ENCODE results near the gene COL6A1.

The COL6A1 gene

GRCh38 chr21:45981151-45982091 lies at the start of gene COL6A1:
TSS of gene COL6A1 (plus strand) at chr21:45981770. CDS start at chr21:45981851, 81 bp downstream.
- peak; percentile 83 for DNase-seq

DNA sequence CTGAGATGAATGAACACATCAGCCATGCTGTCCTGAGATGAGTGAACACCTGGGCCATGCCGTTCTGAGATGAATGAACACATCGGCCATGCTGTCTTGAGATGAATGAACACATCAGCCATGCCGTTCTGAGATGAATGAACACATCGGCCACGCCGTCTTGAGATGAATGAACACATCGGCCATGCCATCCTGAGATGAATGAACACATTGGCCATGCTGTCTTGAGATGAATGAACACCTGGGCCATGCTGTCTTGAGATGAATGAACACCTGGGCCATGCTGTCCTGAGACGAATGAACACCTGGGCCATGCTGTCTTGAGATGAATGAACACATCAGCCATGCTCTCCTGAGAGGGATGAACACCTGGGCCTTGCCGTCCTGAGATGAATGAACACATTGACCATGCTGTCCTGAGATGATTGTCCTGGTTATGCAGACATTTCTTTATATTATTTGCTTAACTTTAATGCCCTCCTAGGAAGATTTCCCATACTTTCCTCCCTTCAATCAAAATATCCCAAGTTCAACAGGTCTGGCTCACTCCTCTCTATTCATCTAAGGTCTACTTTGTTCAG lies 48.6 kb upstream of the COL6A1 start:
- no peak for DNase-seq

DNA sequence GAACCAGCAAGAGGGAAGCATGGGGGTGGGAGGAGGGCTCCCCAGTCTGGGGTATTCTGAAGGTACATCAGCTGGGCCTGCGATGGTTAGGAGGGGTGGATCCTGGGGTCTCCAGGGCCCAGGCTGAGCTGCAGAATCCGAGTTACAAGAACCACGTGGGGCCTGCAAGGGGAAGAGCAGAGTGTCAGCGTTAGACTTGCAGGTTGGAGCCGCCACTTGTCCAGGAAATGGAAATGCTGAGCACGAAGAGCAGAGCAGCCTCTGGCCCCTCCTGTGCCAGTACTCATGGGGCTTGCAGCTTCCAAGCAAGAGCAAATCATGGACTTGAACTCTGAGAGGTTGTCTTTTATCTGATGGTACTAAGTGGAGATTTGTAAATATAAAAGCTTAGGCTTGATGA lies 47.5 kb upstream of the COL6A1 start:
- DNase-seq: no peak

DNA sequence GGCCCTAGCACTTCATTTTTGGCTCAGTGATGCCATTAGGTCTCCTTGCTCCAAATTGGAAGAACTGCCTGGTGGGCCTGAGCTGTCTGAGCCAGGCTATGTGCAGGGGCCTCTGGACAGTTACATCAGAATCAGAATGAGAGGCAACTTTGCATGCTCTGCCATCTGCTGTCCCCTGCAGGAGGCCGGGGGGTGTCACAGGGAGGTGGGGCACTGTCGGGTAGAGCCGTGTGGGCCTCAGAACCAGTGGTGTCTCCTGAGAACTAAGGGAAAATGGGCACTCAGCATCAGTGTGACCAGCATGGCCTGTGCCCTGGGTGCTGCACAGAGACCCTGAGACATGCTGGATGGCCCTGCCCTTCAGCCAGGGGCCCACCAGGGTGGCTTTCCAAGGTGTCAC lies 47.0 kb upstream of the COL6A1 start:
- no peak for DNase-seq

DNA sequence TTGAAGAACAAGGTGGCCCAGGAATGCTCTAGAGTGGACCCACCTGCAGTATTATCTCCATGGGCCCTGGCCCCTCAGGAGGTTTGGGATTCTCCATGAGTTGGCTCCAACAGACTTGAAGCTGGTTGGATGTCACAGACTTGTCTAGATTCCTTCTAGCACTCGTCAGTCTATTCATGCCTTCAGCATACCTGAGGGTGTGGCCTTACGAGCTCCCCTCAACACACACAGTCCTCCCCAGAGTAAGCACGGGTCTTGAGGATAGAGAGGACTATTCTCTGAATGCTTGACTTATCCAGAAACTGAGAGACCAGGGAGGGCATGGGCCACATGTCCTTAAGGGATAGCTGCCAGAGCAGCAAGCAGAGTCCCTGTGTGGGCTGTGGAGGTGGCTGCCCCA lies 45.9 kb upstream of the COL6A1 start:
- DNase-seq: no peak

DNA sequence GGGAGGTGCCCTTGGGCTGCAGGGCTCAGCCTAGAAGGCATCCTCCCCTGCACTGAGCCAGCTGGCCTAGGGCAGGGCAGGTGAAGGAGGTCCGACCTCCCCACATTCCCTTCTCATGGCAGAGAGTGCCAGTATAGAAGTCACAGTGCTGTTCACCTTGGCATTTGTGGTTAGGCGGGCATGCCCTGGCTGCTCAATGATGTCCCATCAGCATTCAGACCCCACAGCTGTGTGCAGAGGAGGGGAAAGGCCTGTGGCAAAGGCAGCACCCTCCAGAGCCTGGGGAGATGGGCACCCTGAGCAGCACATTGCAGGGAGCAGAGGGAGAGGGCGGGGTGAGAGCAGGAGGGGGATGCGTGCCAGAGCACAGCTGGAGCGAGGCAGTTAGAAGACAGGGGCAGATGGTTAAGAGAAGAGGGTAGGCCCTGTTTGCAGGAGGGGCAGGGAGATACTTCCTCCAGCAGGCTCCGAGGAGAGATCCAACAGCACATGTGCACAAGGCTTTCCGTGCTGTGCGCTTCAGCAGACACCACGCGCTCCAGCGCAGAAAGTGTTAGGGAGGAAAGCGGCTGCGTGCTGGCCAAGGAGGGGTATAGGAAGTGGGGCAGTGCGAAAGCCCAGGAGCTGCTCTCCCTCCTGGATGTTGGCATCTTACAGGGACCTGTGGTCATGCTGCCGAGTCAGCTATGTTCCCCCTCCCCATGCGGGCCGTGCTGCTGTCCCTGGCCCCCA lies 43.7 kb upstream of the COL6A1 start:
- DNase-seq: no peak

DNA sequence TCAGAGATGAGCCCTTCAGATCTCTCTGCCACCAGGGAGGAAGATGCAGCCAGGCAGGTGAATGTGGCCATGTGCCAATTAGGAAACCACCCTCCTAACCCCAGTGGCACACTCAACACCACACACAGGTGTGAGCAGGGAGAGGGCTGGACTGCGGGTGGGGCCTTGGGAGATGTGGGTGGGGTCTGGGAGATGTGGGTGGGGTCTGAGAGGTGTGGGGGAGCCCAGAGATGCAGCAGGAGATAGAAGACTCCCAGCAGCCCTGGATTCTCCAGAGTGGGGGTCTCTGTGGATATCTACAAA lies 43.2 kb upstream of the COL6A1 start:
- DNase-seq: no peak

GRCh38 chr21:45938811-45939520 lies 42.6 kb upstream of the COL6A1 start:
- no peak for DNase-seq

- no peak for DNase-seq
These were observed 42.0 kb upstream of the COL6A1 start for GRCh38 chr21:45939521-45940045.

GRCh38 chr21:45940091-45940490 lies 41.5 kb upstream of the COL6A1 start:
- DNase-seq: no peak

GRCh38 chr21:45940621-45941337 lies 40.8 kb upstream of the COL6A1 start:
- DNase-seq: no peak

DNA sequence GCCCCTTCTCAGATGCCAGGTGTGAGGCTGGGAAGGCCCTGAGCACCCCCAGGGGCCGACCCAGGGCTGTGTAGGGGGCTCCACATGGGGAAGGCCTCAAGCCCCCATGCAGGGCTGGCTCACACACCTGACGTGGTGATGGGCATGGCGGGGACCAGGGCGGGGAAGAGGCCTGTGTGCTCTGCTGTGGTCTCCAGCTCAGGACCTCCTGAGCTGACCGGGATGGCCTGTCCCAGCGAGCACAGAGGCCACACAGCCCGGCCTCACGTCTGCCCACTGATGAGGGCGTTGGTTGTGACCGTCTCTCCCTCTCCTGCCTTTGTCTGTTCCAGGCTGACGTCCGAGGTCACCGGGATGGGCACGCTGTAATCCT lies 40.2 kb upstream of the COL6A1 start:
- DNase-seq: no peak

DNA sequence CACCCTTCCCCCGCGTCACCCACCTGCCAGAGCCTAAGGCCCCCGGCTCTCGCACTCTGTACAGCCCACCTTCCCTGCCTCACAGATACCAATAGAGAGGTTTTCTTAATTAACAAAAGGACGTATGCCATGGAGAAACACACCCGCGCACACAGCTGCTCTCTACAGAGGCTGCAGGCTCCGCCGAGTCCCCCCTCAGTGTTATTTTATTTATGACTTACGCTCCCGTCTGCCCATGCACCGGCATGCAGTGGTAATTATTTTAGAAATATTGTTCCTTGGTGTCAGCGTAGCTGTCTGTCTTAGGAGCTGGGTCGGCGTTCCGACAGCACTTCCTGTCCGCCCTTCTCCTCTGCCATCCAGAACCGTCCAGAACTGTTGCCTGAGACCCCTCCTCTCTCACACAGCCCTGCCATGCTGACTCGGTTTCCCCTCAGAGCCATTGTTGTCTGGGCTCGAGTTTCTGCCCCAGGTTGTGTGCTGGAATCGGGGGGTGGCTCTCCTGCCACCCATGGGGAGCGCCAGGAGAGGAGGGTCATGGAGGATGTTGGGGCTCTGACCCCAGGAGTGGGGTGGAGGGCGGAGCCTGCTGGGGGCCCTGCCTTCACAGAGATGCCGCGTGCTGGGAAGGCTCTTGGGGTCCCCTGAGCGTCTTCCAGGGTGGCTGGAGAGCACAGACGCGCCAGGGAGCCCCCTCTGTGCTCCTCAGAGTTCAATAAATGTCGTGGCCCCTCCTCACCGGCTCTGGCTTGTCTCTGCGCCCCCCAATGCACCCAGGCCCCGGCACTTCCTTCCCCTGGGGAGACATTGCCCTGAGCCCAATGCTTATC lies 39.6 kb upstream of the COL6A1 start:
- no peak for DNase-seq

DNA sequence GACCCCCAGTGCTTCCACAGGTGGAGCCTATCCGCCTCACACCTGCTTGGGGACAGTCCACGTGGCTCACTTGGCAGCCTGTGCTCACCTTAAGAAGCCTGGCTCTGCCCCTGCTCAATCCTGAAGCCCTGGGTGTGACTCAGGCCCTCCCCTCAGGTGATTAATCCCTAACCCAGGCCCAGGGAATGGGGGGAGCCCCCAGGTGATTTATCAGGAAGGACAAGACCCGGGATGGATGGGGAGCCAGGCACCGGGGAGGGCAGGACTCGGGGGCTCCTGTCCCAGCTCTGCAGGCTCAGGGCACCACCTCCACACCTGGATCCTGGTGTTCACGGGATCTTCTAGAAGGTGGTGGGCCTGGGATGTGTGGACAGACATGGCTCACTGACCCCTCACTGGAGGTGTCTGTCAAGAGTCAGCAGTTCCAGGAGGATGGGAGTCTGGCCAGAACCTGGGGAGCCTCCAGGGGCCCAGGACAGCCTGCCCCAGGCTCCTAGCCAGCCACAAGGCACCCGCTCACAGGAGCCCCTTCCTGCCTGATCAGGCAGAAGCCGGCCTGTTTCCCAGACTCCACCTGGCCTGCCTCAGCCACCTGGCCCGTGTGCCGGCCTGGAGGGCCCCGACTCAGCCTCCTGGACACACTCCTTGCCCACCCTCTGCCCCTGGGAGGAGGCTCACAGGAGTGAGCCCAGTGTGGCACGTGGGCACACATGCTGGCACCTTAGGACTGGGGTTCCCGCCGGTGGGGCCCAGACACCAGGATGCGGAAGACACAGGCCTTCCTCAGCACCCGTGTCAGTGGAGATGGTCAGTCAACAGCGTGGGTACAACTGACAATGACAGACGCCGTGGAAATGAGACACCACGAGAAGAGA lies 38.6 kb upstream of the COL6A1 start:
- DNase-seq: no peak

GRCh38 chr21:45943630-45944540 lies 37.7 kb upstream of the COL6A1 start:
- DNase-seq: no peak

DNA sequence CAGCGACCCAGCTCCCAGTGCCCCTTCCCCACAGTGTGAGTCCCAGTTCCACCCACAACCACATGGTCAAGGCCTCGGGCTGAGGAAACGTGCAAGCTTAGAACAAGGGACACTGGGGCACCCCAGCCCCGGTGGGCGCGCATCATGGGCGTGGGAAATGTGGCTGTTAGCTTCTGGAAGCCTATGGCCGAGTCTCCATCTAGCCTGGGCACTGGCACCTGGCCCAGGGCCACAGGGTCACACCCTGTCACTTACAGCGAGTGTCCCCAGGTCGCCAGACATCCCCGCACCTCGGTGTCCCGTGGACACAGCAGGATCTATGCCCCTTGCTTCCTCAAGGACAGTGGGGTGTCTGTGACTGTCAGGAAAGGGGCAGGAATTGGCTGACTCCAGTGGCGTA lies 37.0 kb upstream of the COL6A1 start:
- no peak for DNase-seq

- no peak for DNase-seq
These were observed 36.3 kb upstream of the COL6A1 start for GRCh38 chr21:45945066-45945867.

GRCh38 chr21:45945868-45946210 lies 35.7 kb upstream of the COL6A1 start:
- DNase-seq: no peak

DNA sequence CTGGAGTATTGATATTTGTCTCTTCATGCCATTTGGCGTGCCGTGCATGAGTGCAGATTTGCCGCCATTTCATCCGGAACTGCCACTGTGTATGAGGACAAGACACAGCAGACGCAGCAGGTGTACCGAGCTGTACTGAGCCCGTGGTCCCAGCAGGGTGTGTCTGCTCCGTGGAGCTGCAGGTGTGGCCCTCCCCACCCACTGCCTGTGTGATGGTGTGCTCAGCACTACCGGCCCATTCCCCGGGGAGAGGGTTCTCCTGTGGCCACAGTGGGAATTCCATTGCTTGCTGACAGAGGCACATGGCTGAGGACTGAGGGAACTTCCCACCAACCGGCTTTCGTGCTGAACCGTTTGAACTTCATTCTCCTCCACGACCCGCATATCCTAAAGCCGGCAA lies 34.3 kb upstream of the COL6A1 start:
- DNase-seq: no peak
